Liver (tissue), 3 donors: ENCODE results near the gene ACOT2.

Experiments used
- CTCF ChIP-seq: fragments of 150-350 bp; IDR thresholded peaks from 2 replicates; pipeline ENCODE4 v1.5.1; 2017; ENCODE audit warnings: improper control_type of control experiment, low read depth, low read length; ENCODE audit not compliant: missing input control
- FOXA1 ChIP-seq: IDR thresholded peaks from 2 replicates; pipeline ENCODE4 v1.6.1; 2016; ENCODE audit warnings: antibody characterized with exemption
- GABPA ChIP-seq, 2 donors: IDR thresholded peaks in 1 of 2; conservative IDR thresholded peaks in 1 of 2; 2 replicates each; pipeline ENCODE4 v1.6.1; 2016; ENCODE audit warnings: antibody characterized with exemption in 2 of 2, mild to moderate bottlenecking in 1 of 2, moderate library complexity in 1 of 2
- JUND ChIP-seq, 2 donors: IDR thresholded peaks; 2 replicates each; pipeline ENCODE4 v1.6.1; 2016; ENCODE audit warnings: antibody characterized with exemption in 2 of 2
- MAX ChIP-seq: IDR thresholded peaks from 2 replicates; pipeline ENCODE4 v1.6.1; 2016; ENCODE audit warnings: antibody characterized with exemption
- RAD21 ChIP-seq, 2 donors: IDR thresholded peaks; 2 replicates each; pipeline ENCODE4 v1.6.1; 2016; ENCODE audit warnings: antibody characterized with exemption in 2 of 2, mild to moderate bottlenecking in 2 of 2
- REST ChIP-seq: IDR thresholded peaks from 2 replicates; pipeline ENCODE4 v1.6.1; 2016; ENCODE audit warnings: antibody characterized with exemption, mild to moderate bottlenecking
- SP1 ChIP-seq: IDR thresholded peaks from 2 replicates; pipeline ENCODE4 v1.6.1; 2018; ENCODE audit warnings: antibody characterized with exemption, mild to moderate bottlenecking
- YY1 ChIP-seq: IDR thresholded peaks from 2 replicates; pipeline ENCODE4 v1.6.1; 2016; ENCODE audit warnings: antibody characterized with exemption, mild to moderate bottlenecking
- ZBTB33 ChIP-seq: IDR thresholded peaks from 2 replicates; pipeline ENCODE4 v1.6.1; 2016; ENCODE audit warnings: antibody characterized with exemption
- donor health status: healthy.
- donor health status: healthy.

- no peak for TF ChIP-seq SP1
- TF ChIP-seq CTCF = no peak
- TF ChIP-seq YY1 = no peak
- no peak for TF ChIP-seq REST
- no peak for TF ChIP-seq MAX
- no peak for TF ChIP-seq ZBTB33
- TF ChIP-seq GABPA (IDR thresholded peaks at IDR 0.05 in 1 of 2, conservative IDR thresholded peaks at IDR 0.05 in 1 of 2) = no peak
- no peak for TF ChIP-seq RAD21 (IDR thresholded peaks at IDR 0.05)
- no peak for TF ChIP-seq FOXA1
- no peak for TF ChIP-seq JUND (IDR thresholded peaks at IDR 0.05)
Measured at GRCh38 chr14:73619524-73619923, 50.5 kb downstream of the ACOT2 start.
